K562 (cell line): ENCODE data around the gene FAM184B. TPM values are rescaled to one million over a fixed set of nuclear protein-coding genes. Genes with fewer than 3 reads are reported as not detected.
"Not testable (repeated sequence)": the region's sequence is repeated elsewhere in the genome, so short reads cannot be mapped to it uniquely, and the experiment has no call there.

Source experiments
- ATAC-seq: fragments of 200-7000 bp; cut with Tn5 transposase; 3 replicates; pipeline ENCODE4 v1.9.1; 2020; ENCODE audit warnings: moderate library complexity
- BruUV-seq: library from RNA; stranded (reverse); fragments of 400-500 nt; replicated peaks from 2 replicates; lab custom pipeline; 2021; lab: Mats Ljungman, UMichigan
- CTCF ChIA-PET: fragments of 300-600 bp; formaldehyde crosslinking; extraction: SDS; loops from one replicate; lab custom pipeline; 2021; ENCODE audit warnings: low intra/inter-chr PET ratio; lab: Yijun Ruan, JAX
- POLR2A ChIA-PET: fragments of 300-600, 350-650 bp; sonication (Branson Sonifier 250); formaldehyde crosslinking; extraction: SDS; loops from one replicate; lab custom pipeline; 2021; ENCODE audit warnings: antibody characterized with exemption, inconsistent platforms; lab: Yijun Ruan, JAX
- DNase-seq, 4 experiments: peaks; one replicate each; pipeline versions ENCODE4 v3.0.0 to v3.0.0-alpha.2; 2011 to 2018; ENCODE audit warnings: low spot score in 3 of 4, mixed read lengths in 3 of 4; ENCODE audit errors: extremely low read depth in 1 of 4
- FAIRE-seq: peaks from 2 replicates; lab custom pipeline; 2011; peaks lifted over from hg19 to GRCh38; lab: Jason Lieb, UNC
- H2AFZ ChIP-seq: 2 replicates; pipeline ENCODE4 v1.6.0; 2011; ENCODE audit warnings: low read depth, low read length, control low read depth, inconsistent platforms
- H3K27ac ChIP-seq: fragments of 200-600 bp; 3 replicates; pipeline ENCODE4 v1.8.0; 2011; ENCODE audit warnings: low read depth, mild to moderate bottlenecking, control low read depth, inconsistent platforms, low read length, moderate library complexity, mixed read lengths; ENCODE audit errors: extremely low read depth
- H3K27me3 ChIP-seq, 2 experiments: fragments of 300-600 bp in 1 of 2; 2 replicates in 1 of 2; 3 replicates in 1 of 2; pipeline versions ENCODE4 v1.6.0 to v1.8.0; 2011; ENCODE audit warnings: inconsistent platforms in 2 of 2, low read length in 2 of 2, mild to moderate bottlenecking in 1 of 2, mixed read lengths in 1 of 2, moderate library complexity in 1 of 2; ENCODE audit not compliant: control insufficient read depth in 2 of 2, insufficient read depth in 2 of 2
- H3K36me3 ChIP-seq: fragments of 300-600 bp; 3 replicates; pipeline ENCODE4 v1.8.0; 2011; ENCODE audit warnings: mild to moderate bottlenecking, low read length, inconsistent platforms; ENCODE audit not compliant: control insufficient read depth, insufficient read depth
- H3K4me1 ChIP-seq, 2 experiments: fragments of 200-600 bp in 1 of 2; replicated peaks in 1 of 2; 2 replicates in 1 of 2; 3 replicates in 1 of 2; pipeline versions ENCODE4 v1.5.1 to v1.8.0; 2011; ENCODE audit warnings: inconsistent platforms in 2 of 2, low read length in 2 of 2, mild to moderate bottlenecking in 1 of 2, mixed read lengths in 1 of 2, moderate library complexity in 1 of 2; ENCODE audit not compliant: control insufficient read depth in 2 of 2, insufficient read depth in 2 of 2
- H3K4me2 ChIP-seq: 2 replicates; pipeline ENCODE4 v1.6.1; 2011; ENCODE audit warnings: low read length, control low read depth, inconsistent platforms, mixed read lengths; ENCODE audit not compliant: insufficient read depth
- H3K4me3 ChIP-seq: fragments of 200-600 bp; sonication (generic), shearing (Covaris generic); 2 replicates; pipeline ENCODE4 v1.5.1; 2016; ENCODE audit warnings: control low read depth, inconsistent platforms
- H3K79me2 ChIP-seq: fragments of 200-600 bp; 3 replicates; pipeline ENCODE4 v1.8.0; 2011; ENCODE audit warnings: low read length, inconsistent platforms; ENCODE audit not compliant: control insufficient read depth, insufficient read depth
- H3K9ac ChIP-seq, 2 experiments: 2 replicates each; pipeline versions ENCODE4 v1.6.0 to v1.6.1; 2011; ENCODE audit warnings: low read depth in 2 of 2, low read length in 2 of 2, control low read depth in 1 of 2, inconsistent platforms in 1 of 2, mild to moderate bottlenecking in 1 of 2, mixed read lengths in 1 of 2; ENCODE audit not compliant: insufficient read depth in 1 of 2
- H3K9me1 ChIP-seq: one replicate; pipeline ENCODE4 v1.6.0; 2011; ENCODE audit warnings: inconsistent platforms, mild to moderate bottlenecking, low read length, moderate library complexity; ENCODE audit not compliant: control insufficient read depth, insufficient read depth
- H3K9me3 ChIP-seq: replicated peaks from 2 replicates; pipeline ENCODE4 v1.5.1; 2011; ENCODE audit warnings: low read depth, low read length, inconsistent platforms; ENCODE audit not compliant: control insufficient read depth, insufficient read depth
- H4K20me1 ChIP-seq: replicated peaks from 2 replicates; pipeline ENCODE4 v1.6.1; 2011; ENCODE audit warnings: low read length, inconsistent platforms, mixed read lengths; ENCODE audit not compliant: control insufficient read depth, insufficient read depth
- FOSL1 ChIP-seq: fragments of 200-800 bp; sonication (Bioruptor generic); conservative IDR thresholded peaks from 2 replicates; pipeline ENCODE4 v1.6.1; 2016; ENCODE audit warnings: missing genetic modification characterization, missing compliant biosample characterization
- PHB ChIP-seq: fragments of 250-450 bp; sonication (Bioruptor Pico); IDR thresholded peaks from 2 replicates; pipeline ENCODE4 v1.5.0; 2021
- ZNF121 ChIP-seq: sonication (generic); formaldehyde crosslinking; conservative IDR thresholded peaks from 2 replicates; pipeline ENCODE4 v1.8.0; 2022; ENCODE audit warnings: missing genetic modification reagents
- WGBS: fragments of 100-300 bp; shearing (Covaris generic); methylation state at CpG from one replicate; pipeline ENCODE4 v1.1.6; 2016; ENCODE audit warnings: low coverage, mixed read lengths; ENCODE audit not compliant: insufficient coverage; ENCODE audit errors: missing lambda C conversion rate; 5-methylcytosine and 5-hydroxymethylcytosine counted together
- in situ Hi-C: fragments of 300-500 bp; cut with MboI; formaldehyde crosslinking; loops from 4 replicates; pipeline ENCODE4 v1.15.0; 2018; ENCODE audit warnings: inconsistent platforms, mixed read lengths
- intact Hi-C: fragments of 100-400 bp; cut with micrococcal nuclease; formaldehyde crosslinking; loops from 2 replicates; pipeline ENCODE4 v1.14.2; 2022
- polyA plus RNA-seq, 8 experiments: library from polyadenylated mRNA; depleted of rRNA in 4 of 8; stranded (reverse) in 5 of 8; unstranded in 3 of 8; fragments of >200 nt; fragmentation: Nextera tagmentation in 2 of 8; fragmentation: Illumina TruSeq in 1 of 8; extraction: Ambion mirVana in 2 of 8; extraction: Trizol in 1 of 8; gene quantifications; 2 replicates each; pipeline versions ENCODE4 v1.2.1 to v1.2.3, GENCODE V29; 2011 to 2014; ENCODE audit warnings: inconsistent platforms in 1 of 8, missing spikeins in 1 of 8
- total RNA-seq, 7 experiments: library from RNA; depleted of rRNA in 6 of 7; stranded (reverse); fragments of >200 nt in 6 of 7; fragmentation: Illumina TruSeq in 2 of 7; extraction: Trizol in 2 of 7; gene quantifications; 2 replicates each; pipeline versions ENCODE4 v1.2.1 to v1.2.3, GENCODE V29; 2011 to 2021; ENCODE audit warnings: low replicate concordance in 1 of 7

FAM184B gene
- total and polyA plus RNA-seq, 9 of the 15 experiments (the other 6 are each of a cell fraction or from before 2014, with no cell fraction given), result not detected

- TF ChIP-seq FOSL1 (tag), result peak; percentile 19; the same call in 1 of the 2 replicates
- TF ChIP-seq PHB (CRISPR knock-in tag), result no peak
- peak; percentile 79 for TF ChIP-seq ZNF121 (CRISPR knock-in tag)
- TF ChIP-seq, all 486 proteins: peak for 2
- DNase-seq, result no peak
- Histone ChIP-seq H3K36me3 (no peaks in the 10 kb centered on the region), H3K27me3 (peaks cover 25 to 32% of the 10 kb centered on the region in 2 experiments), H4K20me1 (no peaks in the 10 kb centered on the region; the same call in 1 of the 2 replicates), H3K27ac (no peak overlapping the region), H3K4me3 (no peak overlapping the region), H3K79me2 (no peaks in the 10 kb centered on the region), H3K9me3 (no peaks in the 10 kb centered on the region), H3K9me1 (no peaks in the 10 kb centered on the region), H3K4me1 (peaks cover 0 to 2% of the 10 kb centered on the region in 2 experiments; a peak in 1 of 5 replicates), H3K9ac (no peak overlapping the region), H2AFZ (no peak overlapping the region), H3K4me2 (no peak overlapping the region)
- in situ Hi-C loops (loop anchor here (25.0 kb wide), 1 partner anchor 925 kb away; no protein-coding TSS in a partner anchor), intact Hi-C loops (no loop called here)
- CTCF ChIA-PET, result no interaction called here
- BruUV-seq, result no TSS peak
- no peak for FAIRE-seq
- WGBS, result 14% methylated on average over 3 of the region's 3 CpGs
- ATAC-seq, result no peak
- POLR2A ChIA-PET, result no interaction called here
Measured at GRCh38 chr4:17662694-17663093, 118.7 kb downstream of the FAM184B start.

- POLR2A ChIA-PET, ATAC-seq, H3K4me2 ChIP-seq: not testable (repeated sequence)
Measured at GRCh38 chr4:17659196-17659595, 122.2 kb downstream of the FAM184B start.

More at GRCh38 chr4:17659196-17659595, 122.2 kb downstream of the FAM184B start:
- H3K9me1 ChIP-seq, H3K79me2 ChIP-seq, H2AFZ ChIP-seq, H4K20me1 ChIP-seq, intact Hi-C loops, H3K9ac ChIP-seq, H3K9me3 ChIP-seq, H3K4me1 ChIP-seq, BruUV-seq, CTCF ChIA-PET, FAIRE-seq, H3K27ac ChIP-seq, DNase-seq, H3K4me3 ChIP-seq, H3K36me3 ChIP-seq: not testable (repeated sequence)
- H3K27me3 ChIP-seq, result peaks cover 35 to 45% of the 10 kb centered on the region in 2 experiments
- 8% methylated on average over 8 of the region's 8 CpGs for WGBS
- in situ Hi-C loops, result loop anchor here (25.0 kb wide), 1 partner anchor 928 kb away; no protein-coding TSS in a partner anchor
